ENCODE measurements around the gene YWHAE.

DNA sequence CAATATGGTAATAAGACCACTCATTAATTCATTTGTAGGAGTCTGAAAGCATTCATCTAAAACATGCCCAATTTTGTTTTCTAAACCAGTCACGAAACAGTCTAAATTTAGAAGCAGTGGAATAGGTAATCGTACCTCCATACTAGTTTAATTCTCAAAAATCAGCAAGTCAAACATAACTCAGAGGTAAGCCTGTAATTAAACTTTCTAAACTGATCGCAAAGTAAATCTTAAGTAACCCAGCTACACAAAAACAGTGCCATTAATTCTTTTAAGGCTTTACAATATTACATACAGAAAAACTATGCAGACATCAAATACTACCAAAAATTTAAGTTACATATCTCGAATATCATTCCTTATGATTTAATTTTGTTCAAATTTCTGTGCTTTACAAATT lies 31.4 kb downstream of the YWHAE start:
- TF ChIP-seq POLR2AphosphoS5 (IDR thresholded peaks at IDR 0.05; ENCODE audit: low read depth, low read length): no peak
- TF ChIP-seq SIN3A (IDR thresholded peaks at IDR 0.05; ENCODE audit: borderline replicate concordance, insufficient read depth, low read length): no peak

Data from PFSK-1 (cell line).